D721Med (cell line): Measurements from ENCODE around the gene PLVAP.

Experiments
- DNase-seq: peaks from one replicate; pipeline ENCODE4 v3.0.0; 2011; ENCODE audit warnings: low spot score; ENCODE audit not compliant: insufficient read length
- FAIRE-seq: peaks from 2 replicates; lab custom pipeline; 2011; peaks lifted over from hg19 to GRCh38; lab: Jason Lieb, UNC
- CTCF ChIP-seq: IDR thresholded peaks from 2 replicates; pipeline ENCODE4 v1.5.1; 2012; ENCODE audit warnings: mild to moderate bottlenecking, control low read depth; ENCODE audit not compliant: insufficient read depth; ENCODE audit errors: missing control alignments

The PLVAP gene

GRCh38 chr19:17327654-17328516 is 49.3 kb downstream of the PLVAP start:
- TF ChIP-seq CTCF, result no peak

GRCh38 chr19:17327068-17327653 is 50.0 kb downstream of the PLVAP start:
- FAIRE-seq, result no peak
- DNase-seq, result no peak
- no peak for TF ChIP-seq CTCF

More at GRCh38 chr19:17327654-17328516, 49.3 kb downstream of the PLVAP start:
- no peak for DNase-seq
- FAIRE-seq, result no peak

- no peak for TF ChIP-seq CTCF
- FAIRE-seq, result no peak
Observed at GRCh38 chr19:17326595-17326966, 50.6 kb downstream of the PLVAP start.

GRCh38 chr19:17325881-17326594 is 51.1 kb downstream of the PLVAP start:
- DNase-seq (peak; percentile 7), FAIRE-seq (no peak)
- TF ChIP-seq CTCF, result no peak

More at GRCh38 chr19:17326595-17326966, 50.6 kb downstream of the PLVAP start:
- DNase-seq, result no peak

GRCh38 chr19:17325133-17325532 is 52.0 kb downstream of the PLVAP start:
- DNase-seq, result peak; percentile 10
- TF ChIP-seq CTCF, result no peak
- no peak for FAIRE-seq

GRCh38 chr19:17324357-17325114 is 52.6 kb downstream of the PLVAP start:
- FAIRE-seq (no peak), DNase-seq (peak; percentile 16)
- TF ChIP-seq CTCF, result no peak
